SK-N-MC (cell line): ENCODE measurements around the gene FADS3.

Source experiments
- DNase-seq: peaks from one replicate; pipeline ENCODE4 v3.0.0-alpha.2; 2011; ENCODE audit warnings: low read depth, low spot score
- H3K27ac ChIP-seq: fragments of 200-600 bp; sonication (generic); 2 replicates; pipeline ENCODE4 v1.5.1; 2016; ENCODE audit warnings: mixed run types
- H3K36me3 ChIP-seq: fragments of 200-600 bp; sonication (generic); 2 replicates; pipeline ENCODE4 v1.6.1; 2017; ENCODE audit warnings: antibody characterized with exemption, low read length, mixed read lengths; ENCODE audit not compliant: insufficient read depth
- H3K4me3 ChIP-seq: fragments of 200-600 bp; sonication (generic); 2 replicates; pipeline ENCODE4 v1.5.1; 2016
- H3K9ac ChIP-seq: fragments of 200-600 bp; sonication (generic); 2 replicates; pipeline ENCODE4 v1.8.0; 2017; ENCODE audit warnings: mixed run types, mixed read lengths; ENCODE audit not compliant: insufficient read length
- H3K9me3 ChIP-seq: fragments of 200-600 bp; sonication (generic); 2 replicates; pipeline ENCODE4 v1.6.1; 2017; ENCODE audit warnings: low read depth, mild to moderate bottlenecking, antibody characterized with exemption, low read length, moderate library complexity, mixed read lengths
- EZH2 ChIP-seq: fragments of 200-600 bp; sonication (generic); IDR thresholded peaks from one replicate; pipeline ENCODE4 v1.6.1; 2017; ENCODE audit warnings: antibody characterized with exemption
- FOXP2 ChIP-seq: optimal IDR thresholded peaks from 2 replicates; pipeline ENCODE3; 2011; ENCODE audit warnings: mild to moderate bottlenecking, moderate library complexity; ENCODE audit not compliant: insufficient read depth; ENCODE audit errors: extremely low read length, control extremely low read depth
- POLR2AphosphoS5 ChIP-seq: IDR thresholded peaks from 2 replicates; pipeline ENCODE4 v1.6.1; 2012; ENCODE audit warnings: mild to moderate bottlenecking, low read depth, low read length, borderline replicate concordance

Gene FADS3

DNA sequence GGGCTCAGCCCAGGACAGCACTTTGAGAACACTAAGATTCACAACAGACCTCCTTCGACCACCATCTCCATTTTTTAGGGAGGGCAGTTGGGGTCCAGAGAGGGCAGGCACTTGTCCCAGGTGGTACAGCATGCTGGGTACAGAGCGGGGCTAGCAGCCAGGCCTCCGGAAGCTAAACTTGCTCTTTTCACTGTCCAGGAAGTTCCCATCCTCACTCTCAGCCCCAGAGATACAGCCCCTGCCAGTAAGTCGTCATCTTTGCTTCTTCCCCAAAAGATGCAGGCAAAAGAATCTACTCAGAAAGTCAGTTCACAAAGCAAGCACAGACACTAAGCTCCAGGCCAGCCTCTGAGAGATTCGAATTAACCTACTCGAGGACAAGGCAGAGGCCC is 32.7 kb upstream of the FADS3 start:
- no peak overlapping the region for H3K27ac ChIP-seq
- TF ChIP-seq POLR2AphosphoS5 (no peak), EZH2 (no peak), FOXP2 (no peak)
- H3K9me3 ChIP-seq: no peaks in the 10 kb centered on the region
- no peak overlapping the region for H3K9ac ChIP-seq
- H3K4me3 ChIP-seq: no peak overlapping the region
- H3K36me3 ChIP-seq: no peaks in the 10 kb centered on the region
- no peak for DNase-seq

DNA sequence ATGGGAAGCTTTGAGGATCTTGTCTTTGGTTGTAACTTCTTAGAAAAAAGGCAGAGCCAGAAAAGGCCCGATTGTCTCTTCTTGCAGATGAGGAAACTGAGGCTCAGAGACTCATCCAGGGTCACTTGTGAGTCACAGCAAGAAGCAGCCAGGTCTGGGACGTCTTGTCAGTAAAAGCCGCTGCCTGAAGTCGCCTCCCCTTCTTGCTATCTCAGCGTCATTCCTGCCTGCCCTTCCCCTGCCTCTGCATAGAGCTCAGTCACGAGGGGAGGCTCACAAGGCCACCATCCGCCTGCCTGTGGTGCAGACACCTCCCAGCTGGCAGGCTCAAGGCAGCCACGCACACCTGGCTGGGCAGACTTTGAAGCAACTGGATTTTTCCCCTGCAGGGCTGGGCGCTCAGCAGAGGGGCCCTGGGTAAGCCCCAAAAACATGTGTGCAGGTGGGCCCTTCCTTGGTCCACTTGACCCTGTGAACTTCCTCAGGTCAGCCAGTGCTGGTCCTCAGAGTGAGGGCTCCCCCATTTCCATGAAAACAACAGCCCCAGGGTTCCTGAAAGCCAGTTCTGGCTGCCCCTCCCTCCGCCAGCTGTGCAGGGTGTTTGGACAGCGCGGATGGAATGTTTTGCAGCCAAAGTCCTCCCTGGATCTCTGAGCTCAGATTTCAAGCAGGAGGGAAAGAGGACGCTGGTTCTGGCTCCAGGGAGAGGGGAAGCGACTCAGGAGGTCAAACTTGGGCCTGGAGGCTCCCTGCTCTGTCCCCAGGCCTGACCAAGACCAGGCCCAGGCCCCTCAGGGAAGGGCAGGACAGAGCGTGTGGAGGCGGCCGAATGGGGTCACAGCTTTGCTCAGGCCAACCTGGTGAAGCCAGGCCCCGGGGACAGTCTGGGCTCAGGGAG is 32.1 kb upstream of the FADS3 start:
- Histone ChIP-seq H3K9ac (peak overlapping the region; percentile 51), H3K9me3 (no peaks in the 10 kb centered on the region), H3K27ac (peak overlapping the region; percentile 93), H3K4me3 (peak overlapping the region; percentile 64), H3K36me3 (no peaks in the 10 kb centered on the region)
- TF ChIP-seq POLR2AphosphoS5: no peak
- TF ChIP-seq EZH2: no peak
- no peak for DNase-seq

DNA sequence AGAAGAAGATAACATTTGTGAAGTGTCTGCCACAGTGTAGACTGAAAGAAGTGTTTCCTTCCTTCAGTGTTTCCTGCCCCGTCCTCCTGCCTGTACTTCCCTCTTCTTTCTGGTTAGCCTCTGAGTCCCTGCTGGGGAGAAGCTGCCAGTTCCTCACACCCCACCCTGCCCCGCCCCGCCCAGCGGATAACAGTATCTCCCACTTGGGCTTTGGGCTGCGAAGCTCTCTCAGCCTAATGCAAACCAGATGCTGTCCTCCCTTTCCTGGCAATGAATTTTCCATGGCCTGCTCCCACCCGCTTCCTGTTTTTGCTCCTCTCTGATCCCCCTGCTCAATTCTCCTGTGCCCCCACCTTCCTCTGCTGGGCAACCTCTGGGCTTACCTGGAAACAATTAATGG is 31.2 kb upstream of the FADS3 start:
- Histone ChIP-seq H3K9ac (peak overlapping the region; percentile 51), H3K36me3 (no peaks in the 10 kb centered on the region), H3K4me3 (peak overlapping the region; percentile 64), H3K27ac (peak overlapping the region; percentile 93), H3K9me3 (no peaks in the 10 kb centered on the region)
- DNase-seq: peak; percentile 89
- TF ChIP-seq FOXP2 (peak; percentile 80), EZH2 (no peak), POLR2AphosphoS5 (no peak; the same call in 1 of the 2 replicates)

DNA sequence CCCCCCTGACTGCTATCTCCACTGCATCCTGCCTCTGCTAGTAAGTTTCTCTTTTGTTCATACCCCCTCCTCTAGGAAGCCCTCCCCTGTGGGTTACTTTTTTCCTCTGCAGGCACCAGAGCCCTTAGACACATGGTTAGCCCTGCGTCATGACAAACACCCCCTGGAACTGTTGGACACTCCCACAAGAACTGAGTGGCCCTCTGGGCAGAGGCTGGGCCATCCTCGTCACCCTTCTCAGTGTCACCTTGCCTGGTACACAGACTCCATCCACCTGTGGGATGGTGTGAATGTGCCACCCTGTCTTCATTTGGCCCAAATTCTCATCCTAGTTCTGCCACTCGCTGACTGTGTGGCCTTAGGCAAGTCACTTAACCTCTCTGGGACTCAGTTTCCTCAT is 30.1 kb upstream of the FADS3 start:
- Histone ChIP-seq H3K27ac (no peak overlapping the region), H3K9me3 (no peaks in the 10 kb centered on the region), H3K4me3 (no peak overlapping the region), H3K9ac (no peak overlapping the region), H3K36me3 (no peaks in the 10 kb centered on the region)
- TF ChIP-seq FOXP2: no peak
- no peak for TF ChIP-seq EZH2
- TF ChIP-seq POLR2AphosphoS5: no peak
- DNase-seq: no peak

DNA sequence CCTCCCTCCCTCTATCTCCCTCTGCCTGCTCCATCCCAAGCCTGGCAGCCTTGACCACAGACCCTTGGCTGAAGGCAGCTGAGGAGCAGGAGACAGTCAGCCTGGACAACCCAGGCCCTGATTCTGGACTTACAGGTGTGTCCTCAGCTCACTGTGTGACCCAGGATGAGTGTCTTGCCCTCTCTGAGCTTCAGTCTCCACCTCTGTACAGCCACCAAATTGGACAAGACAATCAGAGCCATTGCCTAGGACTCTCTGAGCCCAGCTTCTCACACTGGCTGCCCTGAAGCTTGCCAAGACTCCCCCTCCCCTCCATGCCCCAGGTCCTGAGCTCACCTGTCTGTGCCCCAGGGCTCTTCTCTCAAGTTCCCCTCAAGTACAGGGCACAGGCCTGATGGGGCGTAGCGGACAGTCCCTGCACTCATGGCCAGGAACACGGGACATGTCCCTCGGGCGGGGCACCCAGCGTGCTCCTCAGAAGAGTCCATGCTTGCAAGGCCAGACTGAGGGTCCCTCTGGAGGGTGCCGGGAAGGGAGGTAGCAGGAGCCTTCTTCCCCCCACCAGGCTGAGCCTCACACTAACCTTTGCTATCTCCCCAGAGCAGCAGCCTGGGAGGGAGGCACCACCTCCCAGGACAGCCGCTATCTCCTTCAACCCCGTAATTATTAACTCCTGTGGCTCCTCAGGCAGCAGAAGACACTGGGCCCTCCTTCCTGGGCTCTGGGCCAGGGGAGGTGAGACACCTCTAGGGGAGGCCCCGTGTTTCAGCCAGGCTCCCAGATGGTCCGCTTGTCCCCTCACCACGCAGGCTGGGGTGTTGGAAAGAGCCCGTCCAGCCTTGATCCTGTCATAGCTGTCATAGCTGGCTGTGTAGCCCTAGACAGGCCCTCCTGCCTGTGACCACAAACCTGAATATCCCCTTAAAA is 28.6 kb upstream of the FADS3 start:
- DNase-seq: no peak
- Histone ChIP-seq H3K27ac (no peak overlapping the region), H3K9me3 (no peaks in the 10 kb centered on the region), H3K4me3 (no peak overlapping the region), H3K36me3 (no peaks in the 10 kb centered on the region), H3K9ac (no peak overlapping the region)
- TF ChIP-seq FOXP2: no peak
- TF ChIP-seq POLR2AphosphoS5: no peak
- TF ChIP-seq EZH2: no peak

DNA sequence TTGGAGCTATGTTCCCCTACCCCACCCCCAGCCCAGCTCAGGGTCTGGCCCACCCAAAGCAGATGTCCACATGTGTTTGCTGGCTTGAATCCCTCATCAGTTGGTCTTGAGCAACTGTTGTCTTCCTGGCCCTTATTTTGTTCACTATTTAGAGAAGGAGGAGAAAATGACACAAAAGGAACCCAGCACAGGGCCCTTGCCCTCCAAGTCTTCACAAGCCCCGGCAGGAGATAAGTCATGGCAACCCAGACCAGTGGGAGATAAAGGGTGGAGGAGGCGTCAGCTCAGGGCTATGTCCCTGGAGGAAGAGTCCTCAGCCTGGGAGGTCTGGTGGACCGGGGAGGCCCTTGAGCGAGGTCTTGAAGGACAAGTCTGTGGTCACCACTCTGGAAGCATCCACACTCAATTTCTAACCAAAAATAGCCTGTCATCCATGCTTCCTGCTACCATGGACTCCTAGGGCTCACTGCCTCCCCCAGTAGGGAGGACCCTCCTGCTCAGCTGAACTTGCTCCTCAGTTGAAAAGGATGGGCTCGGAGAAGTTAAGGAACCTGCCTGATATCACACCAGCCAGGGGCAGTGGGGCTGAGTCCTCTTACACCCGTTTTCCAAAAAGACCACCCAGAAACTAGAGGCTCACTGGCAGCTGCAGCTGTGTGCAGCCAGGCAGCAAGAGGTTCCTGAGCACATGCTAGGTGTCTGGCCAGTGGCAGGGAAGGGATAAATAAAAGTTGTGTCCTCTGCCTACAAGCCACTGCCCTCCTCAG is 27.8 kb upstream of the FADS3 start:
- no peaks in the 10 kb centered on the region for H3K36me3 ChIP-seq
- H3K9ac ChIP-seq: no peak overlapping the region
- H3K27ac ChIP-seq: no peak overlapping the region
- TF ChIP-seq FOXP2 (no peak), EZH2 (no peak)
- no peak for DNase-seq
- H3K4me3 ChIP-seq: no peak overlapping the region
- H3K9me3 ChIP-seq: no peaks in the 10 kb centered on the region

DNA sequence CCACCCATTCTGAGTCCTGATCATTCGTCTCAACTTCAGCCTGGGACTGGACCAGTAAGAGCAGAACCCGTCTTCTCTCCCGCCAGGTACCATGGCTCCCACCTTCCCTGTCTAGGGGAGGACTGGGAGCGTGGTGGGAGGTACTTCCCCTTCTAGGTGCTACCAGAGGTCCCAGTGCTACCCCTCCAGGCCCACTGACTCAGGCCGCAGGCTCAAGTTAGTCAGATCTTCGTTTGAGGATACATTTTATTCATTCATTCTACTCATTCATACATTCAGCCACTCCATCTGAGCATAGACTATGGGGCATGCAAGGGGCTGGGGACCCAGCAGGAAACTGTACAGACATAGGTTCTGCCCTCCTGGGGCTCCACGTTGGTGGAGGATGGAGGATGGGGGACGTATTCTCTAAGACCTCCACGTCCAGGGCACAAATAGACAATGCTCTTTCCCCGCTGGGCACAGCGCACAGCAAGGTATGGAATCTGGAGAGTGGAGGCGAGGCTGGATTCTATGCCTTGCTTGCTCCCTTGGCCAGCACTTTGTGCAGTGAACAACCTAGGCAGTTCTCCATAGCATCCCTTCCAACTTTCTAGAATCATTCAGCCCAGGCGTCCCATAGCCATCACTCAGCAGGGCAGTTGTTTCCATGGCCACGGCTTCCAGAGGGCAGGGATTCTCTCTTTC is 27.0 kb upstream of the FADS3 start:
- Histone ChIP-seq H3K9me3 (no peaks in the 10 kb centered on the region), H3K27ac (no peak overlapping the region), H3K36me3 (no peaks in the 10 kb centered on the region), H3K4me3 (no peak overlapping the region), H3K9ac (no peak overlapping the region)
- TF ChIP-seq POLR2AphosphoS5 (no peak), FOXP2 (no peak), EZH2 (no peak)
- DNase-seq: no peak
